Activated naive CD8-positive, alpha-beta T cell treated with anti-CD3 and anti-CD28 coated beads, Interleukin-2, amount 50 U/mL, for 16 hours (primary cell): ENCODE measurements around the gene SGSM2.

Source experiments
- DNase-seq: peaks from one replicate; pipeline ENCODE4 v3.0.0-alpha.2; 2020; ENCODE audit warnings: low read depth, low spot score

The SGSM2 gene

GRCh38 chr17:2385240-2386210 lies 48.2 kb downstream of the SGSM2 start:
- no peak for DNase-seq

- DNase-seq = no peak
These were observed 49.2 kb downstream of the SGSM2 start for GRCh38 chr17:2386400-2387085.

- no peak for DNase-seq
These were observed 50.1 kb downstream of the SGSM2 start for GRCh38 chr17:2387086-2388019.

- DNase-seq = no peak
These were observed 50.9 kb downstream of the SGSM2 start for GRCh38 chr17:2388020-2388682.

- no peak for DNase-seq
These were observed 51.4 kb downstream of the SGSM2 start for GRCh38 chr17:2388683-2389055.

GRCh38 chr17:2390199-2390836 lies 53.0 kb downstream of the SGSM2 start:
- no peak for DNase-seq

- DNase-seq = no peak
These were observed 54.4 kb downstream of the SGSM2 start for GRCh38 chr17:2391597-2392251.

- DNase-seq = peak; percentile 95
These were observed 55.2 kb downstream of the SGSM2 start for GRCh38 chr17:2392252-2393173.

- DNase-seq = peak; percentile 81
These were observed 56.1 kb downstream of the SGSM2 start for GRCh38 chr17:2393174-2393953.

- no peak for DNase-seq
These were observed 56.9 kb downstream of the SGSM2 start for GRCh38 chr17:2393954-2394749.

GRCh38 chr17:2394775-2395201 lies 57.5 kb downstream of the SGSM2 start:
- no peak for DNase-seq

GRCh38 chr17:2395258-2396181 lies 58.2 kb downstream of the SGSM2 start:
- no peak for DNase-seq

- DNase-seq = no peak
These were observed 58.9 kb downstream of the SGSM2 start for GRCh38 chr17:2396192-2396567.

- no peak for DNase-seq
These were observed 59.4 kb downstream of the SGSM2 start for GRCh38 chr17:2396568-2397246.

GRCh38 chr17:2397247-2398171 lies 60.2 kb downstream of the SGSM2 start:
- DNase-seq = no peak
